Ascending aorta (tissue), 2 donors: Measurements from ENCODE around the gene OR4F15. TPM values are rescaled to one million over a fixed set of nuclear protein-coding genes. Genes with fewer than 3 reads are reported as not detected.

Source experiments
- DNase-seq, 2 donors: peaks; one replicate each; pipeline ENCODE4 v3.0.0-alpha.2; 2019; ENCODE audit warnings: low spot score in 2 of 2
- H3K27ac ChIP-seq, 2 donors: fragments of 200-600 bp; sonication (generic); one replicate each; pipeline ENCODE4 v1.5.1; 2016 to 2017; ENCODE audit warnings: mild to moderate bottlenecking in 1 of 2
- H3K27me3 ChIP-seq: fragments of 200-600 bp; sonication (generic); one replicate; pipeline ENCODE4 v1.5.1; 2017
- H3K36me3 ChIP-seq, 2 donors: fragments of 200-600 bp; sonication (generic); one replicate each; pipeline ENCODE4 v1.5.1; 2016
- H3K4me1 ChIP-seq, 2 donors: fragments of 200-600 bp; sonication (generic); one replicate each; pipeline ENCODE4 v1.5.1; 2016 to 2017; ENCODE audit warnings: mild to moderate bottlenecking in 1 of 2
- H3K4me3 ChIP-seq, 2 donors: fragments of 200-600 bp; sonication (generic); one replicate each; pipeline ENCODE4 v1.5.1; 2016 to 2017; ENCODE audit warnings: mild to moderate bottlenecking in 1 of 2
- H3K9me3 ChIP-seq, 2 donors: fragments of 200-600 bp; sonication (generic); one replicate each; pipeline ENCODE4 v1.5.1; 2016
- intact Hi-C: fragments of 100-400 bp; cut with DNase I; formaldehyde crosslinking; loops from one replicate; pipeline ENCODE4 v1.15.1; 2023
- total RNA-seq: library from RNA; depleted of rRNA; stranded (reverse); fragments of >200 nt; gene quantifications from one replicate; pipeline ENCODE4 v1.1.0, GENCODE V29; 2016
- TF ChIP-seq, protein P1 (sequence below), 3 experiments: fragments of 200-600 bp in 2 of 3; fragments of 450-650 bp in 1 of 3; sonication (generic) in 2 of 3; IDR thresholded peaks; one replicate each; pipeline ENCODE4 v1.5.1; 2016 to 2019; ENCODE audit warnings: antibody characterized with exemption in 3 of 3, mild to moderate bottlenecking in 1 of 3, moderate library complexity in 1 of 3

OR4F15 gene
- total RNA-seq, 1 donor from 2014 or later = not detected

DNA sequence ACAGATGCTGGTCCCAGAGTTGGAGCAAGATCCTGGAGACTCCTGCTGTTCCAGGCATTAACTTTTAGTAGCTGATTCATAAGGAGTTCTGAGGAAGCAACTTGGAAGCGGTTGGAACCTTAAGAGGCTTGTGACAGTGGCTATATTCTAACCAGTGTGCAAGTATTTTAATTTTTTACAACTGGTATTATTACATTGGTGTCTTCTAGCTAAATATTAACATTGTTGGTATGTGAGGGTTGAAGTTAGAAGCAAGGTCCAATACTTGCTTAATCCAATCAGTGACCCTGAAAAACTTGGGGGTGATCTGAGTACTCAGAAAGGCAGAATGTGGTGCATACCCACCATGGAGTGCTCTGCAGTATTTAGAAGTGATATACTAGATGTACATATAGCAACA lies 1.5 kb upstream of the OR4F15 start:
- TF ChIP-seq, protein P1, sequence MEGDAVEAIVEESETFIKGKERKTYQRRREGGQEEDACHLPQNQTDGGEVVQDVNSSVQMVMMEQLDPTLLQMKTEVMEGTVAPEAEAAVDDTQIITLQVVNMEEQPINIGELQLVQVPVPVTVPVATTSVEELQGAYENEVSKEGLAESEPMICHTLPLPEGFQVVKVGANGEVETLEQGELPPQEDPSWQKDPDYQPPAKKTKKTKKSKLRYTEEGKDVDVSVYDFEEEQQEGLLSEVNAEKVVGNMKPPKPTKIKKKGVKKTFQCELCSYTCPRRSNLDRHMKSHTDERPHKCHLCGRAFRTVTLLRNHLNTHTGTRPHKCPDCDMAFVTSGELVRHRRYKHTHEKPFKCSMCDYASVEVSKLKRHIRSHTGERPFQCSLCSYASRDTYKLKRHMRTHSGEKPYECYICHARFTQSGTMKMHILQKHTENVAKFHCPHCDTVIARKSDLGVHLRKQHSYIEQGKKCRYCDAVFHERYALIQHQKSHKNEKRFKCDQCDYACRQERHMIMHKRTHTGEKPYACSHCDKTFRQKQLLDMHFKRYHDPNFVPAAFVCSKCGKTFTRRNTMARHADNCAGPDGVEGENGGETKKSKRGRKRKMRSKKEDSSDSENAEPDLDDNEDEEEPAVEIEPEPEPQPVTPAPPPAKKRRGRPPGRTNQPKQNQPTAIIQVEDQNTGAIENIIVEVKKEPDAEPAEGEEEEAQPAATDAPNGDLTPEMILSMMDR (IDR thresholded peaks at IDR 0.05) = no peak

DNA sequence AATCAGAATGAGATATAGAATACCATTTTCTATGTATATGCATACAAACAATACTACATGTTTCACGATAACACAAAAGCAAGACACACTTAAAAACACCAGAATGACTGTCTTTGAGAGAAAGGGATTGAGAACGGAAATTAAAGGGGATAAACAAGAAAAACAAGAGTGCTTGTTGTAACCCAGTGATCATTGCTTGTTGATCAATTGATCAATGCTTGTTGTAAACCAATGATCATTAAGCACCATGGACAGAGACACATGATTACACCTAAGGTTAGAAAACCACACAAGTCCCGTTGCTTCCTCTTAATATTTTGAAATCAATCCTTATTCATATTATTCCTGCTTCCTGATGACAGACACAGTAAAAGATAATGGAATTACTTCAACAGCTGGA lies 1.1 kb upstream of the OR4F15 start:
- TF ChIP-seq, protein P1 (IDR thresholded peaks at IDR 0.05) = no peak
- Histone ChIP-seq H3K36me3 (no peaks in the 10 kb centered on the region), H3K27ac (no peak overlapping the region), H3K9me3 (no peaks in the 10 kb centered on the region), H3K4me1 (no peaks in the 10 kb centered on the region), H3K27me3 (no peaks in the 10 kb centered on the region), H3K4me3 (no peak overlapping the region)
- intact Hi-C loops = no loop called here
- no peak for DNase-seq

More for the DNA sequence above, 1.5 kb upstream of the OR4F15 start:
- Histone ChIP-seq H3K4me1 (no peaks in the 10 kb centered on the region), H3K27me3 (no peaks in the 10 kb centered on the region), H3K36me3 (no peaks in the 10 kb centered on the region), H3K9me3 (no peaks in the 10 kb centered on the region), H3K27ac (no peak overlapping the region), H3K4me3 (no peak overlapping the region)
- intact Hi-C loops = no loop called here
- DNase-seq = no peak

GRCh38 chr15:101813803-101814534 lies 2.0 kb downstream of the OR4F15 start:
- H3K27ac ChIP-seq = no peak overlapping the region
- TF ChIP-seq, protein P1 (IDR thresholded peaks at IDR 0.05) = no peak
- no peak for DNase-seq
- intact Hi-C loops = no loop called here
- no peaks in the 10 kb centered on the region for H3K9me3 ChIP-seq
- H3K27me3 ChIP-seq = no peaks in the 10 kb centered on the region
- H3K4me1 ChIP-seq = no peaks in the 10 kb centered on the region
- no peak overlapping the region for H3K4me3 ChIP-seq
- no peaks in the 10 kb centered on the region for H3K36me3 ChIP-seq

DNA sequence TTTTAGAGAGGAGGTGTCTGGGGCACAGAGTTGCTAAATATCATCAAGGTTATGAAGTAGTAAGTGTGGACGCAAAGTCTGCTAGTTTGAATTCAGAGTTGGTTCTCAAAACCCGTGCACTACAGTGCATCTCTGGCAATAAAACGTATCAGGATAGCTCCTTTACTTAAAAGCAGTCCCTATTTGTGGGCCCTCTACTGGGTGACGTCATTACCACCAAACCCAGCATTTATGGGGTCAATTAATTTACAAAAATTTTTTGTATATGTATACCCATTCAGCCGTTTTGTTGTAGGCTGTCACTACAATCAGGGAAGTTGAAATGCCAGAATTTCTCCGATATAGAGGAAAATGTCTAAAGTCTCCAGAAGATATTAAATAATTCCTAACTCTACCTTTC lies 8.8 kb downstream of the OR4F15 start:
- no peaks in the 10 kb centered on the region for H3K36me3 ChIP-seq
- TF ChIP-seq, protein P1 (IDR thresholded peaks at IDR 0.05) = no peak
- no peaks in the 10 kb centered on the region for H3K27me3 ChIP-seq
- DNase-seq = no peak
- H3K27ac ChIP-seq = no peak overlapping the region
- H3K4me3 ChIP-seq = no peak overlapping the region
- intact Hi-C loops = no loop called here
- peaks cover 0 to 4% of the 10 kb centered on the region in 2 donors for H3K9me3 ChIP-seq
- H3K4me1 ChIP-seq = no peaks in the 10 kb centered on the region

DNA sequence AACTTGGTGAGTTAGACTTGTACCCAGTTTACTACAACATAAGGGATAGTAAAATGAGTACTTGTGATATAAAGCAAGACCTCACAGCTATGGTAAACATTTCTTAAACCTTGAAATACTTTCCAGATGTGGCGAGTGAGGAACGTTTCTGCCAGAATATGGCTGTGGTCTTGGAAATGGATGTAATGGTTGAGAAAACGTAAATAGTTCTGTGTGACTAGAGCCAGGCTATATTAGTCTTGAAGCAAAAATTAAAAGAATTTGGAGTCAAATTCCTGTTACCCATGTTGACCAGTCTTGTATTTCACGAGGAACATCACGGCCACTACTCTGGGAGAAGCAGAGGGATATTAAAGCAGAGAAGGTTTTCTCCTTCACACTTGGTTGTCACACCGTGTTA lies 15.3 kb downstream of the OR4F15 start:
- Histone ChIP-seq H3K27me3 (no peaks in the 10 kb centered on the region), H3K9me3 (peaks cover 0 to 4% of the 10 kb centered on the region in 2 donors), H3K4me1 (no peaks in the 10 kb centered on the region), H3K4me3 (no peak overlapping the region), H3K36me3 (no peaks in the 10 kb centered on the region), H3K27ac (no peak overlapping the region)
- TF ChIP-seq, protein P1 (IDR thresholded peaks at IDR 0.05) = no peak
- DNase-seq = no peak
- intact Hi-C loops = no loop called here
